Fibroblast of skin of left quadriceps (primary cell): Measurements from ENCODE around the gene TWSG1.
"Not testable (repeated sequence)": the region's sequence is repeated elsewhere in the genome, so short reads cannot be mapped to it uniquely, and the experiment has no call there.

ENCODE experiments used
- DNase-seq, 2 experiments: peaks; one replicate each; pipeline ENCODE4 v3.0.0-alpha.2; 2013; ENCODE audit warnings: low read depth in 2 of 2

TWSG1 gene

DNA sequence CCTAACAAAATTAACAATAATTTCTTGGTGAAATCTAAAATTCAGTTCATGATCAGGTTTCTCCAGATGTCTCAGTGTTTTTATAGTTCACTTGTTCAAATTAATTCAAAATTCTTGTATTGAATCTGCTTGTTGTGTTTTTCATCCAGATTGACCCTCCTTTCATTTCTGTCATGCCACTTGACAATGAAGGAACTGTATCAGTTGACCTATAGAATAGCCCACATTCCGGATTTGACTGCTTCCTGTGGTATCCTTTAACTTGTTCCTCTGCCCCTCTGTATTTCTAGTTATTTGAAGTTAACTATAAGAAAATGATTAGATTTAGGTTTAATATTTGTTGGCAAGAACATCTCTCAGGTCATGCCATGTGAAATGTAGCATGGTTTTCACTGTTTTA, 53.3 kb downstream of the TWSG1 start:
- DNase-seq, result no peak

DNA sequence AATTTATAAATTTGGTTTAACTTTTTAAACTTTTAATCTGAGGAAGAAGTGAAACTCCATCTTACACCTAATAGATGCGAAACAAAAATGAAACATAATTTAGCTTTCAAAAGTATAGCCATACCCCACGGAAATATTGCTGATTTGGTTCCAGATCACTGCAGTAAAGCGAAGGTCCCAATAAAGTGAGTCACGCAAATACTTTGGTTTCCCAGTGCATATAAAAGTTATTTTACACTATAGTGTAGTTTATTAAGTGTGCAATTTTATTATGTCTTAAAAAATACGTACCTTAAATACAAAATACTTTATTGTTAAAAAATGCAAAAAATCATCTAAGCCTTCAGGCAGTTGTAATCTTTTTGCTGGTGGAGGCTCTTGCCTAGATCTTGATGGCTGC, 55.1 kb downstream of the TWSG1 start:
- no peak for DNase-seq

DNA sequence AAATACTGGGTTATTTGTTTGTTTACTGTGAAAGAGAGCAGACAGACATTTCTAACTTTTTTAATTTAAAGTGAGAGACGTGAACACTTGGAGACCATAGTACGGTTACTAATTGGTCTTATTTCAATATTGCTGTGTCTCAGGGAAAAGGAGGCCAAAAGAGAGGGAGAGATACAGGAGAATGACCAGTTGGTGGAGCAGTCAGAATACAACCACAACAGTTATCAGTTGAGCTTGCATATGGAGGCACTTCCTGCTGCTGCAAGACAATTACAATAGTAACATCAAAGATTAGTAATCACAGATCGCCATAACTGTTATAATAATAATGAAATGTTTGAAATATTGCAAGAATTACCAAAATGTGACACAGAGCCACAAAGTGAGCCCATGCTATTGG, 58.2 kb downstream of the TWSG1 start:
- no peak for DNase-seq

DNA sequence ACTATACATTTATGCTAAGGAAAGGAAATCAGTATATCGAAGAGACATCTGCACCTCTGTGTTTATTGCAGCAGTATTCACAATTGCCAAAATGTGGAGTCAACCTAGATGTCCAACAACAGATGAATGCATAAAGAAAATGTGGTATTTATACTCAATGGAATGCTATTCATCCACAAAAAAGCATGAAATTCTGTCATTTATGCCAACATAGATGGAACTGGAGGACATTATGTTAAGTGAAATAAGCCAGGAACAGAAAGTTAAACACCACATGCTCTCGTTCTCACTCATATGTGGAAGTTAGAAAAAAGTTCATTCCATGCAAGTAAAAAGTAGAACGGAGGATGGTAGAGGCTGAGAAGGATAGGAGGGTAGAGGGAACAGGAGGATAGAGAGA, 59.5 kb downstream of the TWSG1 start:
- no peak for DNase-seq

DNA sequence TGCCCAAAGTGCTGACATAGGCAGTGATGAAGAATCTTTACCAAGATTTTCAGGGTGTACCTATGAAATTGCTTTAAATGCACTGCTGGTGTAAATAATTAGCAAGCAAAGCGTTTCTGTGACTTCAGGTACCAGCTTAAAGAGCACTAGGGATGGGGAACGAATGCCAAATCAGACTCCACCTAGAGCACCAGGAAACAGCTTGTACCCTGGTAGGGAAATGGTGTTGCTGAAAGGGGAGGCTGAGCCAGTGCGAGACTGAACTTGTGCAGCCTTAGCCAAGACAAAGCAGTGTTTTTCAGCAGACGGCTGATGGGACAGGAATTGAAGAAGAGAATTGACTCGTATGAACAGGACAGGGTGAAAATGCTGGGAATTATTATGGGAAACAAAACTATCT, 65.6 kb downstream of the TWSG1 start:
- DNase-seq, result no peak

DNA sequence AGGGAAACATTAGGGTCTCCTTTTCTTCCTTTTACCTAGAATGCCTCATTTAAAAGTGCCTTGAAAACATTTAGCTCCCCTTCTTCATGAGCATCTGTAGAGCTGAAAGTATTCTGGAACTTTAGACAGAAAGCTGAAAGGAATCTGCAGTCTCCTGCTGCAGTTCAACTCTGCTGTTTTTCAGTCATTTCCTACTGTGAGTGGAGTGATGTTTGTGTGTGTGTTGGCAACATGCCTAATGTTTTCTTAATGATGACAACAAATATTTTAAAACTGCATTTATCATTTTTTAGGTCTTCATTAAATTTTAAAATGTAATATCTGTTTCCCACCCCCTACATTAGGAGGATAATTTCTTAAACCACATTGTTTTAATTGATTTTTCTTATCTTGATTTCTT, 66.6 kb downstream of the TWSG1 start:
- no peak for DNase-seq

GRCh38 chr18:9402358-9403007, 67.9 kb downstream of the TWSG1 start:
- DNase-seq, result not testable (repeated sequence)

- no peak for DNase-seq
Measured at GRCh38 chr18:9403795-9404564, 69.4 kb downstream of the TWSG1 start.

- no peak for DNase-seq
Measured at GRCh38 chr18:9404565-9405060, 70.0 kb downstream of the TWSG1 start.

- no peak for DNase-seq
Measured at GRCh38 chr18:9405130-9405529, 70.6 kb downstream of the TWSG1 start.

DNA sequence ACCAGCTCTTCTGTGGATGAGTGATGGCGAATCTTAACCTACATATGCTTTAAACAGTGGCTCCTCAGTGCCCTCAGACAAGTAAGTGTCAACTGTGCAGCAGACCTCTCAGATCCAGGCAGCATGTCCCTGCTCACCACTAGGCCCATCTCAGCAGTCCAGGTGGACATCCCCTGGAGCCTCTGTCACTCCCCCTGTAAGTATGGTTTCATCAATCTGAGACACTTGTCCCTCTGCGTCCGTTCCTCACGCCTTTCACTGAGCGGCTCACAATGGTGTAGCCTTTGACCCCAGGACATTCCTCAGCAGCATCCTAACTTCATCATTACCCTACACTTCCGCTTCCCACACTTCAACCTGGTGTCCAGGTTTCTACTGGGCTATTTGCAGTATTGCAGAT, 71.4 kb downstream of the TWSG1 start:
- no peak for DNase-seq

GRCh38 chr18:9410515-9410914, 75.9 kb downstream of the TWSG1 start:
- DNase-seq, result no peak

DNA sequence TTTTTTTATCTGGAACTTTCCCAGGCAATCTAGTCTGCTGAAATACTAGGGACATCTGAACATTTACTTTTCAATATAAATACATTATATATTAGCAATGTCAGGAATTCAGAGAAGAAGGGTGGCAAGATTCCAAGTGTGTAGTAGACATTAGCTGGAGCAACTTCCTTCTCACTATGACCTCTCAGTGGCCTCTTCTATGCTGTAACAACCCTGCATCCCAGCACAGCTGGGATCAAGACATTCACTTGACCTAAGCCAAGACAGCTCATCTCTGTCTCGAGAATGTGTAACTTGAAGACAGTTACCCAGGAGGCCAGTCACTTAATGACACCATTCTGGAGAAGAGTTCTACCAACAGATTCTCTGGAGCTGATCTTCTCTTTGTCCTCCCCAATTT, 79.0 kb downstream of the TWSG1 start:
- DNase-seq, result peak; percentile 50 to 57

DNA sequence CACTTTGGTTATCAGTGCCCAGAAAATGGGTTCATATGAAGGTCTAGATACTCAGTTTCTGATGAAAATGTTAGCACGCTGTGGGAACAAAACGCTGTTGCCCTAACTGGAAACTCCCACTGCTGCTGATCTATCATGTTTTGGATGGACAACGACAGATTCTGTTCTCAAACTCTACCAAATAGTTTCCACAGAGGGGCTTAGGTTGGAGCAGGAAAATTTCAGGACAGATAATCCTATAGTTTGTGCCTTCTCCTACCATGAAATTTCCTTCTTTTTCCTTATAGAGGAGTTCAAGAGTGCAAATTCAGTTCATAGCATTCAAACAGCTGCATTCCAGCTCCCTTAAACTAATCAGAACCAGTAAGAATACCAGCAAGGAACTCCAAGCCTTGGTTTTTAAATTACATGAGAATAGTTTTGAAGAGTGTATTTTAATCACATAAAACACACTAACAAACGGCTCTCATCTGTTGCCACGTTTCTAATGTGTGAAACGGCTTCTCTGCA, 82.0 kb downstream of the TWSG1 start:
- DNase-seq, result no peak

DNA sequence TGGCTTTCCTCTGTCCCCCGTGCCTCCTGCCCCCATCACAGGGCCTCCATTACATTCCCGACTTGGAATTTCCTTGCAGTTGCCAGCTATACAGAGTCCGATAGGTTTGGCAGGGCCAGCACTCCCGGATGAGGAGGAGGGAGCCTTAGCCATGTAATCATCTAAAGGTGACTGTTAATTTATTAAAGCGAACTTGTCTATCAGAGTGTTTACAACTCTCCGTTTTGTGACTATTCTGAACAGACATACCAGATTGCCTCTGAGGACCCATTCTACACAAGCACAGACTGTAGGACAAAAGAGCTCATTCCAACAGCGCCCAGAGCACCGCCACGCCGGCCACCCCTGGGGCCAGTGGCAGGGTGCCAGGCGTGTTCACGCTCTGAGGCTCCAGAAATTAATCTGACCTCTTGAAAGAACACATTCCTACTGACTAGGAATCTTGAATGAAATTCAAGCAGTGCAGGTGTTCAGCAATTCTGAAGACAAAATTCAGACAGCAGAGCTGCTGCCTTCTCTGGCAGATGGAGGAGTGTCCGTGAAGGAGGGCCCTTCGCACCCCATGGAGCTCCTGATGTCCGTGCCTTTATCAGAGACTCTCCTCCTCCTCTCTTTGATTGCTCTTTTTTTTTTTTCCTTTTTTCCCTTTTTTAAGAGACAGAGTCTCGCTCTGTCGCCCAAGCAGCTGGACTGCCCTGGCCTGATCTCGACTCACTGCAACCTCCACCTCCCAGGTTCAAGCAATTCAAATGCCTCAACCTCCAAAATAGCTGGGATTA, 82.7 kb downstream of the TWSG1 start:
- DNase-seq, result peak; percentile 60 to 67

GRCh38 chr18:9418047-9418690, 83.6 kb downstream of the TWSG1 start:
- no peak for DNase-seq

GRCh38 chr18:9419956-9420631, 85.5 kb downstream of the TWSG1 start:
- DNase-seq, result no peak

DNA sequence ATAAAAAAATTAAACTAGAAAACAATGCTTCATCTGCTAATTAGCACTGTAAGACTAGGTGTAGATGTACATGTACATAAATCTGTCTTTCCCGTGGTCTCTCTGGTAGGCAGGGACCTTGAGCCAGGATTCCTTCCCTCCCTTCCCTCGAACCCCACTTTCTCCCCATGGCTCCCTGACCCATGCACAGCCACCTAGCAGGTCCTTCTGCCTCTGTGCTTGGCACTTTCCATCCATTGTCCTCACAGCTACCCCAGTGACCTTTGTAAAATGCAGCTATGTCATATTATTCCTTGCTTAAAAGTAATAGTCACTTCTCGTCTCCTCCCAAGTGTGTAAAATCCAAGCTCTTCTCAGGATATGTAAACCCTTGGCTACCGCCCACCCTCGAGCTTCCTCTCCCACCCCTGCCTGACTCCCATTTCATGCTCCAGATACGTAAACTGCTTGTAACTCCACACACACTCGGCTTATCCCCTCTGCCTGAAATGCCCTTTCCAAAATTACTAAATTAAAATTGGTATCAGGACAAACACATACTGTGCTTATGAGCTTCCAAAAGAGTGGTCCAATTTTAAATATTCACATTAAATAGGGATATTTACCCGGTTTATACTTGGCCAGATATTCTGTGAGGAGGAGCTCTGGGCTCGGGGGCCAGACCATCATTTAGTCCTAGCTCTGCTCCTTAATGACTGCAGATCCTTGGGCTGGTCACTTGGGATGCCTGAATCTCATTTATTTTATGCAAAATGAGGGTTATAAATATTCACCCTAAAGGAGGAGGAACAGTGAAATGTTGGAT, 86.7 kb downstream of the TWSG1 start:
- no peak for DNase-seq

GRCh38 chr18:9421901-9422327, 87.3 kb downstream of the TWSG1 start:
- DNase-seq, result no peak

DNA sequence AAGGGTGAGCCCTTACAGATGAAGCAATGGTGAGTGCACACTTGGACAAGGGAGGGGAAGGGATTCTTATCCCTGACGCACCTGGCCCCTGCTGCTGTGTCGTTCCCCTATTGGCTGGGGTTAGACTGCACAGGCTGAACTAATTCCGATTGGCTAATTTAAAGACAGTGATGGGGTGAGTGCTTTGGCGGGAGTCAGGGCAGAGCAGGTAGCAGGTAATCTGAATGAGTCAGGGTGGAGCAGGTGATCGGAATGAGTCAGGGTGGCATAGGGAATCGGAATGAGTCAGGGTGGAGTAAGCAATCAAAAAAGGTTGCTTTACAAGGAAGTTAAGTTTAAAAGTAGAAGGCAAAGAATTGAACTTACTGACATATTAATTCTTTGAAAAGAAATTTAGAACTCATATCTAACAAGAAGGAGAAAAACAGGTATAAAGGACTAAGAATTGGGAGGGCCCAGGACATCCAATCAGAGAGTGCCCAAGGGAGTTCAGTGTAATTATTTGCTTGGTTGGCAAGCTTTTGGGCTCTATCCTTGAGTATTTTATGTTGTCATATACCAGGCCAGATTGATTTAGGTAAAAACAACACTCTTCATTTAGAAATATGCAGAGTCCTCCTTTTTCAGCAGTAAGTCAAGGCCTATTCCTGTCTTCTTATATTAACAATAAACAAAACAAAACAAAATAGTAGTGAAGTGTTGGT, 88.4 kb downstream of the TWSG1 start:
- no peak for DNase-seq
